Panc1 (cell line): ENCODE results near the gene THSD7B. TPM values are rescaled to one million over a fixed set of nuclear protein-coding genes. Genes with fewer than 3 reads are reported as not detected.

Experiments
- ATAC-seq: fragments of 200-7000 bp; cut with Tn5 transposase; 2 replicates; pipeline ENCODE4 v1.9.1; 2020; ENCODE audit warnings: mild to moderate bottlenecking, moderate library complexity
- BruUV-seq: library from RNA; stranded (reverse); fragments of 400-500 nt; replicated peaks from 2 replicates; lab custom pipeline; 2021; lab: Mats Ljungman, UMichigan
- CTCF ChIA-PET: fragments of 300-600 bp; sonication (Branson Sonifier 250); formaldehyde crosslinking; loops from one replicate; lab custom pipeline; 2022; ENCODE audit warnings: antibody characterized with exemption; lab: Charles Lee
- POLR2A ChIA-PET: fragments of 300-600 bp; sonication (Branson Sonifier 250); formaldehyde crosslinking; loops from one replicate; lab custom pipeline; 2022; ENCODE audit warnings: antibody characterized with exemption; lab: Charles Lee
- DNase-seq: peaks from one replicate; pipeline ENCODE4 v3.0.0-alpha.2; 2010; ENCODE audit warnings: low read depth, low spot score
- H3K27ac ChIP-seq: 2 replicates; pipeline ENCODE4 v1.5.1; 2011; ENCODE audit warnings: mild to moderate bottlenecking, low read length, inconsistent platforms
- H3K27me3 ChIP-seq: fragments of 200-500 bp; sonication (Bioruptor generic); 2 replicates; pipeline ENCODE4 v1.6.0; 2014; ENCODE audit warnings: low read length, inconsistent platforms; ENCODE audit not compliant: control insufficient read depth, insufficient read depth
- H3K36me3 ChIP-seq: fragments of 200-500 bp; sonication (Bioruptor generic); 2 replicates; pipeline ENCODE4 v1.5.1; 2014; ENCODE audit warnings: inconsistent platforms, mild to moderate bottlenecking, low read length, moderate library complexity; ENCODE audit not compliant: control insufficient read depth, insufficient read depth
- H3K4me1 ChIP-seq: 2 replicates; pipeline ENCODE4 v1.5.1; 2011; ENCODE audit warnings: inconsistent platforms, mild to moderate bottlenecking, low read length, moderate library complexity; ENCODE audit not compliant: control insufficient read depth, insufficient read depth
- H3K4me3 ChIP-seq, 2 experiments: 2 replicates each; pipeline ENCODE4 v1.5.1; 2011 to 2012; ENCODE audit warnings: low read depth in 2 of 2, low read length in 2 of 2, mild to moderate bottlenecking in 2 of 2, inconsistent platforms in 1 of 2, moderate library complexity in 1 of 2
- H3K9me3 ChIP-seq: fragments of 200-500 bp; sonication (Bioruptor generic); 2 replicates; pipeline ENCODE4 v1.5.1; 2014; ENCODE audit warnings: low read depth, mild to moderate bottlenecking, inconsistent platforms, low read length, moderate library complexity; ENCODE audit not compliant: control insufficient read depth, insufficient read depth
- CTCF ChIP-seq: fragments of 450-650 bp; IDR thresholded peaks from 2 replicates; pipeline ENCODE4 v1.5.1; 2017; ENCODE audit warnings: mild to moderate bottlenecking
- POLR2AphosphoS5 ChIP-seq: IDR thresholded peaks from 2 replicates; pipeline ENCODE4 v1.6.1; 2012; ENCODE audit warnings: mild to moderate bottlenecking, low read depth, low read length, moderate library complexity
- REST ChIP-seq, 2 experiments: IDR thresholded peaks; 2 replicates each; pipeline ENCODE4 v1.6.1; 2011 to 2012; ENCODE audit warnings: low read depth in 2 of 2, control low read depth in 1 of 2, low read length in 1 of 2, mild to moderate bottlenecking in 1 of 2, moderate library complexity in 1 of 2; ENCODE audit not compliant: insufficient read depth in 1 of 2
- SIN3A ChIP-seq: IDR thresholded peaks from 2 replicates; pipeline ENCODE4 v1.6.1; 2012; ENCODE audit warnings: low read depth, mild to moderate bottlenecking, low read length, moderate library complexity, borderline replicate concordance; ENCODE audit not compliant: insufficient read depth
- TCF7L2 ChIP-seq: IDR thresholded peaks from 2 replicates; pipeline ENCODE4 v1.6.1; 2011; ENCODE audit warnings: mild to moderate bottlenecking, low read depth, low read length, inconsistent platforms
- in situ Hi-C: cut with HindIII; loops from 2 replicates; pipeline ENCODE4 v1.10.0; 2016; ENCODE audit warnings: low sequenced_read_pairs, low pct_unique_long_range_greater_than_20kb
- intact Hi-C: fragments of 100-400 bp; cut with micrococcal nuclease; formaldehyde crosslinking; loops from one replicate; pipeline ENCODE4 v1.10.0; 2022; ENCODE audit not compliant: unreplicated experiment
- total RNA-seq: library from RNA; stranded (reverse); gene quantifications from one replicate; pipeline ENCODE4 v1.2.1, GENCODE V29; 2021; ENCODE audit not compliant: unreplicated experiment

THSD7B gene
- total RNA-seq, 1 experiment from 2014 or later: not detected

GRCh38 chr2:137172162-137172561, 406.8 kb downstream of the THSD7B start:
- Histone ChIP-seq H3K9me3 (no peaks in the 10 kb centered on the region), H3K27ac (no peak overlapping the region), H3K27me3 (no peaks in the 10 kb centered on the region), H3K36me3 (no peaks in the 10 kb centered on the region), H3K4me1 (no peaks in the 10 kb centered on the region), H3K4me3 (no peak overlapping the region)
- in situ Hi-C loops (no loop called here), intact Hi-C loops (no loop called here)
- CTCF ChIA-PET: no interaction called here
- DNase-seq (no peak), ATAC-seq (no peak)
- POLR2A ChIA-PET: no interaction called here
- no TSS peak for BruUV-seq
- TF ChIP-seq CTCF (no peak), SIN3A (no peak), TCF7L2 (no peak), REST (IDR thresholded peaks at IDR 0.05; ENCODE audit: insufficient read depth in 1 of 2, low read depth in 2 of 2, low read length in 1 of 2) (no peak), POLR2AphosphoS5 (no peak)

- Histone ChIP-seq H3K36me3 (no peaks in the 10 kb centered on the region), H3K9me3 (no peaks in the 10 kb centered on the region), H3K4me1 (0 out of 2 replicates have a peak, but pooled peaks cover under 1% of the 10 kb centered on the region), H3K27me3 (no peaks in the 10 kb centered on the region), H3K4me3 (no peak overlapping the region), H3K27ac (no peak overlapping the region)
- TF ChIP-seq SIN3A (no peak), POLR2AphosphoS5 (no peak), CTCF (peak; percentile 29; the same call in 1 of the 2 replicates)
- POLR2A ChIA-PET: no interaction called here
- intact Hi-C loops (no loop called here), in situ Hi-C loops (no loop called here)
- CTCF ChIA-PET: no interaction called here
- DNase-seq (no peak), ATAC-seq (no peak)
- BruUV-seq: no TSS peak
Observed at GRCh38 chr2:137173463-137173862, 408.1 kb downstream of the THSD7B start.
